GM19455 (cell line): ENCODE measurements around the gene EFL1.
"Not testable (repeated sequence)": the region's sequence is repeated elsewhere in the genome, so short reads cannot be mapped to it uniquely, and the experiment has no call there.

Experiments used
- ATAC-seq: cut with Tn5 transposase; IDR thresholded peaks from one replicate; pipeline ENCODE4 v1.9.1; 2021; ENCODE audit not compliant: unreplicated experiment

EFL1 gene

GRCh38 chr15:82262422-82263026 lies at the start of gene EFL1, which contains the start of gene SAXO2:
Gene EFL1 (minus strand): TSS chr15:82262734. CDS start chr15:82261778, 956 bp downstream.
Gene SAXO2 (plus strand): TSS chr15:82262818. CDS start chr15:82262880, 62 bp downstream.
- peak; percentile 96 for ATAC-seq

DNA sequence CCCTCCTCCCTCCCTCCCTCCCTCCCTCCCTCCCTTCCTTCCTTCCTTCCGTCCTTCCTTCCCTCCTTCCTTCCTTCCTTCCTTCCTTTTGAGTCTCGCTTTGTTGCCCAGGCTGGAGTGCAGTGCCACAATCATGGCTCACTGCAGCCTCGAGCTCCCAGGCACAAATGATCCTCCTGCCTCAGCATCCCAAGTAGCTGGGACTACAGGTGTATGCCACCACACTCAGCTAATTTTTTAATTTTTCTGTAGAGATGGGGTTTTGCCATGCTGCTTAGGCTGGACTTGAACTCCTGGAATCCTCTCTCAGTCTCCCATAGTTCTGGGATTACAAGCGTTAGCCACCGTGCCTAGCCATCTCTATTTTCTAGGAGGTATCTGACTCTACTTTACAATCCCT lies 48.8 kb upstream of the EFL1 start:
- ATAC-seq: not testable (repeated sequence)

- ATAC-seq: no peak
Measured at GRCh38 chr15:82309802-82310201, 47.3 kb upstream of the EFL1 start.

DNA sequence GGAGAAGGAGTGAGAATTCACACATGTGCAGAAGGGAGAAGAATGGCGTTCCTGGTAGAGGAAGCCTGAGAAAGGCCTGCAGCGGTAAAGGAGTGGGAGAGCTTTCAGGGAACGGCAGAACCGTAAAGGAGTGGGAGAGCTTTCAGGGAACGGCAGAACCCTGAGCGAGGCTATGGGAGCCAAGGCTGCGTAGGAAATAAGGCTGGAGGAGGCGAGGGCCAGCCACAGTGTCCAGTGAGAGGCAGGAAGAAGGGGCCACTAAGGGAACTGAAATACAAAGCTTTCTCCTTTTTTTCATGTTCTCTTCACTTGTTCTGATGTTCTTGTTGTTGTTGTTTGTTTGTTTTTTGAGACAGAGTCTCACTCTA lies 45.2 kb upstream of the EFL1 start:
- no peak for ATAC-seq

DNA sequence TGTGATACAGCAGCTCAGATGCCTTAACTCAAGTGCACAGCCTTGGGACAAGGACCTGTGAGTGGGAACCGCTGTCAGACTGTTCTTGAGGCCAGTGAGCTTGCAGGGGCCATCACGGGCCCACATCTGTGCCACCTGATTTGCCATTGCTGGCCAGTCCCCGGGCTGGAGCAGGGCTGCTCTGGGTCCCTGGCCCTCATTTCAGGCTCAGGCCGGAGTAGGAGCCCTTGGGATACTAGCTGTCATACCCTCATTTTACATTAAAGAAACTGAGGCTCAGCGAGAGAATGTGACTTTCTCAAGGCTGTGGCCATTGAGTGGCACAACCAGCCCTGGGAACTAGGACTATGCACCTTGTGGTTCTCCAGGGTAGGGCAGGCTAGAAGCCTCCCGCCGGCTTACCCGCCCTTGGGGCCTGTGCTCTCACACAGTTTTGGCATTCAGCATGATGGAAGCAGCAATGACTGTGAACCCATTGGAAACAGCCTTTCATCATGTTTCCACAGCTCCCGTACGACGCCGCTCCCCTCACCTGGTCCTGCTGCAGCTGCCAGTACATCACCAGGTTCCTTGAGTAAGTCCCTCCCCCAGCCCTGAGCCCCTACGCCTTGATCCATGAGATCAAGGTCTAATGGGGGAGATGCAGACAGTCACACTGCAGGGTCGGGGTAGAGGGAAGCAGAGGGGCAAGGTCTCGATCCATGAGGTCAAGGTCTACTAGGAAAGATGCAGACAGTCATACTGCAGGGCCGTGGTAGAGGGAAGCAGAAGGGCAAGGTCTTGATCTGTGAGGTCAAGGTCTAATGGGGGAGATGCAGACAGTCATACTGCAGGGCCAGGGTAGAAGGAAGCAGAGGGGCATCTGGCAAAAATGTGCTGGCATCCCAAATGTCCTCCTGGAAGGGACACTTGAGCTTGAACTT lies 44.5 kb upstream of the EFL1 start:
- ATAC-seq: no peak

GRCh38 chr15:82305621-82306048 lies 43.1 kb upstream of the EFL1 start:
- no peak for ATAC-seq

GRCh38 chr15:82304778-82305090 lies 42.2 kb upstream of the EFL1 start:
- ATAC-seq: no peak

DNA sequence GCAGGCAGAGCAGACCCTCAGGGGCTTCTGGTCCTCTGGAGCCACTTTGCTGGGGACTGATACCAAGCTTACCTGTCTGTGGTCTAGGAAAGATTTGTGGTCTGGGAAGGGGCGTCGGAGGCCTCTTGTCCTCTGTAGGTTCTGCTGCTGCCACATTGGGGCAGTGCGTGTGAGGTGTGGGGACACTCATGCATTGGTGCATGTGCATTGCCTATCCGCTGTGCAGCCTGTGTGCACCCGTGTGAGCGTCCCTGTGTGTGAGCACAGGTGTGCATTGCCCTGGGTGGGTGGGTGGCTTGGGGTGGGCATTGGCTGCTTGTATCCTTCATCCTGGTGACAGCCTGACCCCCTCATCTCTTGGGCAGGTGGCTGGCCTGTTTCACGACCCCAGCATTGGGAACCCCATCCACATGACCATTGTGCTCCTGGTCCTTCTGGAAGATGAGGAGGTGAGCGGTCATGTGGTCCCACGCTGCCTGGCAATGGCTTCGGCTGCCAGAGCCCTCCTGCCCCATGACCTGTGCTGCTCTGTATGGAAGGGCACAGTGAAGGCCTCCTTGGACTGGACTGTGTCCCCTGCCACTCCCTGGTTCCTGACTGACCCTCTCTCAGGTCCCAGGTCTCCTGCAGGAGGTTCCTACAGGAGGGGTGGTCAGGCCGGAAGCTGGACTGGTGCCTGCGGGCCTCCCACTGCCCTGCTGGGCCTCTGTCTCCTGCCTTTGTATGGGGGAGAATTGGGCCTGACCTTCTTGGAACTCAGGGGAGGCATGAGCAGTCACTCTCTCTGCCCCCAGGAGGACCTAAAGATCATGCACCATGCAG lies 41.6 kb upstream of the EFL1 start:
- no peak for ATAC-seq

- no peak for ATAC-seq
Measured at GRCh38 chr15:82301296-82302016, 38.9 kb upstream of the EFL1 start.

DNA sequence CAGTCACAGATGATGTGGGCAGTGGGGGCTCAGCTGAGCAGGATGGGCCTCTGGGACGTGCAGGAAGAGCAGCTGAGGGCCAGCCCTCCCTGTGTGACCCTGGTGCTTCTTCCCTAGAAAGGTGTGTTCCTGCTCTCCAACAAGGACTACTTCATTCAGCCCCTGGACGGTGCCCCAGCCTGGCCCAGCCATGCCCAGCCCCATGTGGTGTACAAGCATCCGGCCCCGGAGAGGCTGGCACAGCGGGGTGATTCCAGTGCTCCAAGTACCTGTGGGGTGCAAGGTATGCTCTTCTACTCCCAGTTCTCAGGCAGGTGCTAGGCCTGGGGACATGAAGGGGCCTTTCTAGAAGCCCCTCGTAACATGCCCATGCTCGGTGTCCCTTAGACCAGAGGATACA lies 38.3 kb upstream of the EFL1 start:
- no peak for ATAC-seq

DNA sequence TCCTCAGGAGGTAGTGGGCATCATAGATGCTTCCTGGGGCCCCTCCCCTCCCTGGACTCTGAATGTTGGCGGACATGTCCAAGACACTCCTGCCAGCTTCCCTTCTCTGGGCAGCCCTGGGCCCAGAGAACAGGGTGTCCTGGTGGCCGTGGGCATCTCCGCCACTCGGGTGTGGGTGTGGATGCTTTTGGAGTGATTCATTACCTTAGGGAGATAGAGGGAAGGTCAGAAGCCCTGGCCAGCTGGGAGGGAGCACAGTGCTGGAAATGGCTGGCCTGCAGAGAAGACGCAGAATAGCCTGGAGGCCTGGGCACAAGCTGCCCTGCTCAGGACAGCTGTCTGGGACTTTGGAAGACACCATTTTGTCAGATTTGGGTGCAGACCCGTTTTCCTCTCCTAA lies 37.8 kb upstream of the EFL1 start:
- ATAC-seq: not testable (repeated sequence)

- ATAC-seq: not testable (repeated sequence)
Measured at GRCh38 chr15:82299511-82299914, 37.0 kb upstream of the EFL1 start.

DNA sequence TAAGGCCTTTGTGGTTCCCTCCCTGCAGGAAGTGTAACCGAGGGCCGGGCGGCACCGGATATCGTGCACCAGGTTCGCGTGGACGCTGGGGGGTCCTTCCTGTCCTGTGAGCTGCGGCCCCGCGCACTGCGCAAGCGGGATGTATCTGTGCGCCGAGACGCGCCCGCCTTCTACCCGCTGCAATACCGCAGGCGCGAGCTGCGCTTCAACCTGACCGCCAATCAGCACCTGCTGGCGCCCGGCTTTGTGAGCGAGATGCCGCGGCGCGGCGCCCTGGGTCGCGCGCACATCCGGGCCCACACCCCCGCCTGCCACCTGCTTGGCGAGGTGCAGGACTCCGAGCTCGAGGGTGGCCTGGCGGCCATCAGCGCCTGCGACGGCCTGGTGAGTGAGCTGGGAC lies 36.0 kb upstream of the EFL1 start:
- ATAC-seq: peak; percentile 50

- ATAC-seq: no peak
Measured at GRCh38 chr15:82298032-82298431, 35.5 kb upstream of the EFL1 start.

DNA sequence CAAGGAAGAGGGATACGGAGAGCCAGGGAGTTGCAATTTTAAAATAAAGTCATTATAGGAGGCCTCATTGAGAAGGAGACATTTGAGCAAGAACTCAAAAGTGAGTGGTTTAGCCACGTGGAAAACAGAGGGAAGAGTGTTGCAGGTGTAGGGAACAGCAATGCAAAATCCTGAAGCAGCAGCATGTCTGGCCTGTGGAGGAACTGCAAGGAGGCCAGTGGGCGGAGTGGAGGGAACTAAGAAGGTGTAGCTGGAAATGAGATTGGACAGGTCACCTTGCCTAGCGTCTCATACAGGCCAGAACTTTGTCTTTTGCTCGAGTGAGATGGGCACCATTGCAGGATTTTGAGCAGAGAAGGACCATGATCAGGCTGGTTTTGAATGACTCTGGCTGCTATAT lies 35.0 kb upstream of the EFL1 start:
- no peak for ATAC-seq

GRCh38 chr15:82294061-82294690 lies 31.6 kb upstream of the EFL1 start:
- ATAC-seq: no peak

GRCh38 chr15:82292271-82292670 lies 29.7 kb upstream of the EFL1 start:
- ATAC-seq: no peak

- ATAC-seq: not testable (repeated sequence)
Measured at GRCh38 chr15:82288202-82288601, 25.7 kb upstream of the EFL1 start.

- peak; percentile 94 for ATAC-seq
Measured at GRCh38 chr15:82286475-82286874, 23.9 kb upstream of the EFL1 start.

DNA sequence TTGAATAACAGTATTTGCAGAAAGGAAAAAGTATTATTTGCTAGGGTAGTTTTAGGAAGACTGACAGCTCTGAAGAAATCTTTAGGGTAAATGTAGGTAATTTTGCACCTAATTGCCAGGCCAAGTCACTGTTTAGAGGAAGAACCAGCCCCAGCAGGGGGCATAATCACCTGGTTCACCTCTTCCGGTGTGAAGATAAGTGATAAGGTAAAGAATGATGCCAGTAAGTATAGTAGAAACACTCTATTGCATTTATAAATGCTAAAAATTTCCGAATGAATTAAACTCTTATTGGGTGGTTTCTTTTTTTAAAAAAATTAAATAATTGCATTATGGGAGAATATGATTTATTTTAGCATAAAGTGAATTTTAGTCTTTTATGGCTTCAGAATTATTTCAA lies 21.8 kb upstream of the EFL1 start:
- not testable (repeated sequence) for ATAC-seq
